HG03139 (cell line): Measurements from ENCODE around the gene CALML5.

ENCODE experiments used
- ATAC-seq: cut with Tn5 transposase; IDR thresholded peaks from one replicate; pipeline ENCODE4 v1.9.1; 2021; ENCODE audit not compliant: unreplicated experiment

The CALML5 gene

DNA sequence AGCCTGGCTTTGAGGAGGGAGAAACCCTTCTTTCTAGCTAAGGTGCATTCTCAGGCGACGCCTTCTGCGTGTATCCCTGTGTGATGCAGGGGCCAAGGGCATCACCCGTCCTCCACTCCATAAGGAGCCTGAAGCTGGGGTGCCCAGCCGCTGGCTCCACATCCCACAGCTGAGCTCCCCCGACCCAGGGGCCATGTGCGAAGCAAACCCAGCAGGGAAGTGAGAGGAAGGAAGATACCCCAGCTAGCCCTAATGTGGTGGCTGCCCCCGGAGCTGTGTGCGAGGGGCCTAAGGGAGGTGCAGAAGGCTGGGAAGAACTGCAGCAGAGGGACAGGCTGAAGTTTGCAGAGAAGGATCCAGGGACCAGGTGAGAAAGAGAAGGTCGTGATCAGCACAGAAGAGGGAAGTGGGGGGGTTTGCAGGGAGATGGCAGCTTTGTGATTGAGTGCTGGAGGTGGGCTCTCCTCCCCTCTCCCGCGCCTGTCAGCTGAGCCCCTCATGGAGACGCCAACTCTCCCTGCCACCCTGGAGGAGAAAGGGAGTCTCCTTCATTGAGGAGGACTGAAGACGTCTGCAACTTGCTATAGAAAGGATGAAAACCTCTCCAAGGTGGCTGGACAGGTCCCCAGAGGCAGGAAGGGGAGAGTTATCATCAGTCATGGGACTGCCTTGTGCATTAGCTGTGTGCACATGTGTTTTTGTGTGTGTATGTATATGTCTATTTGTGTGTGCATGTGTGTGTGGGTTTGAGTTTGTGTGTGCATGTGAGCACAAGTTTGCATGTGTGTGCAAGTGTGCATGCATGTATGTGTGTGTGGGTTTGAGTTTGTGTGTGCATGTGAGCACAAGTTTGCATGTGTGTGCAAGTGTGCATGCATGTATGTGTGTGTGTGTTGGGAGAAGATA is 3.5 kb upstream of the CALML5 start:
- no peak for ATAC-seq

DNA sequence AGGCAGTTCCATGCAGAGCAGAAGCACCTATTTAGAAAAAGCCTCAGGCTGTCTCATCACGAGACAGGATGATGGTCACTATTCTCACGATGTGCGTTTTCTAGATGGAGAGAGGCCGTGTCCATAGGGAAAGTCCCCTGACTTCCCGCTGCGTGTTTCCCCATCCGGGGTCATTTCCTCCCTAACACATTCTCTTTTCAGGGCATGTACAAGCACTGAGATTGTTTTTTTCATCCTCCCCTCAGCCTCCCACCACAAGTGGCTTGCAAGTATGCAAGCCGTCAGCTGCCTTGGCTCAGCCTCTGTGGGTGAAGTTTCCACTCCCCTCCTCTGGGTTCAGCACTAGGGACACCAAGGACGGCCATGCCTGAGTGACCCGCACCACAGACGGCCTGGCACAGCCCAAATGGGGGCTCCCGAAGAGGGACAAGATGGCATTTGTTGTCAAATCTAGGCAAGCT is 2.7 kb upstream of the CALML5 start:
- ATAC-seq: no peak

GRCh38 chr10:5500910-5501309 is 1.5 kb upstream of the CALML5 start:
- ATAC-seq: no peak

- ATAC-seq: no peak
Observed at GRCh38 chr10:5500162-5500670, 846 bp upstream of the CALML5 start.

DNA sequence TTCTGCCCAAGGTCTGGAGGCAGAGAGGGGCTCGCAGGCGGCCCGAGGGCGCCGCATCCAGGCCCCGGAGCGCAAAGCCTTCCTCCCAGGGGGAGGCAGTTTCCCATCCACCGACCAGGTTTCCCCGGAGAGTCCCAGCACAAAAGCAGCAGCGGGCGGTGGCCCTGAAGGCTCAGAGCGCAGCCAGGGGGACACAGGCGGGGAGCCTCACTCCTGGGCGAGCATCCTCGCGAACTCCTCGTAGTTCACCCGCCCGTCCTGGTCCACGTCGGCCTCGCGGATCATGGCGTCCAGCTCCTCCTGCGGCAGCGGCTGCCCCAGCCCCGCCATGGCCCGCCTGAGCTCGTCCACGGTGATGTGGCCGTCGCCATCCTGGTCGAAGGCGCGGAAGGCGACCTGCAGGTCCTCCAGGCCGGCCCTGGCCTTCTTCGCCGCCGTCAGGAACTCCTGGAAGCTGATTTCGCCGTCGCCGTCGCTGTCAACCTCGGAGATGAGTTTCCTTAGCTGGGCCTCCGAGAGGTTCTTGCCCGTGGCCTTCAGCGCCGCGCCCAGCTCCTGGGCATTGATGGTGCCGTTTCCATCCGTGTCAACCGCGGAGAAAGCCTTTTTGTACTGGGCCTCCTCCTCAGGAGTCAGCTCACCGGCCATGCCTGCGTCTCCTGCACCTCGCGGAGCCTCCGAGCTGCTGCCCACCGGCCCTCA is 428 bp downstream of the CALML5 start:
- no peak for ATAC-seq

GRCh38 chr10:5497948-5498730 is 1.2 kb downstream of the CALML5 start:
- ATAC-seq: no peak

- no peak for ATAC-seq
Observed at GRCh38 chr10:5497289-5497688, 2.1 kb downstream of the CALML5 start.

- no peak for ATAC-seq
Observed at GRCh38 chr10:5496261-5497250, 2.8 kb downstream of the CALML5 start.

DNA sequence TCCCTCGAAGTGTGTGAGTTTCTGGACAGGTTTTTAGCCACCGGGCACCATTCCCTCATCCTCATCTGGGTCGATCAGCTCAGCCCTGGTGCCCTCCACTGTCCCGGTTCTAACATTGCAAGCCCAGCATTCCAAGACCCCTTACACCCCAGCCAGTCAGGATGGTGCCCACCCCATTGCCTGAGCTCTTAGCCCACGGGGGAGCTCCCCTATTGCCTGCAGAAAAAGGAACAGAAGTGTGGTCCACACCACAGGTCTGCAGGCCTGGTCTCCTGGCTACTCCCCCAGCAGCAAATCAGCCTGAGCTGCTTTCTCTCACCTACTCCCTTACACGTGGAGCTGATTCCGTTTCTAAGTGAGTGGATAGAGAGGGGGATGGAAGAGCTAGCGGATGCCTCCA is 4.8 kb downstream of the CALML5 start:
- ATAC-seq: no peak

- ATAC-seq: no peak
Observed at GRCh38 chr10:5493691-5494090, 5.7 kb downstream of the CALML5 start.

DNA sequence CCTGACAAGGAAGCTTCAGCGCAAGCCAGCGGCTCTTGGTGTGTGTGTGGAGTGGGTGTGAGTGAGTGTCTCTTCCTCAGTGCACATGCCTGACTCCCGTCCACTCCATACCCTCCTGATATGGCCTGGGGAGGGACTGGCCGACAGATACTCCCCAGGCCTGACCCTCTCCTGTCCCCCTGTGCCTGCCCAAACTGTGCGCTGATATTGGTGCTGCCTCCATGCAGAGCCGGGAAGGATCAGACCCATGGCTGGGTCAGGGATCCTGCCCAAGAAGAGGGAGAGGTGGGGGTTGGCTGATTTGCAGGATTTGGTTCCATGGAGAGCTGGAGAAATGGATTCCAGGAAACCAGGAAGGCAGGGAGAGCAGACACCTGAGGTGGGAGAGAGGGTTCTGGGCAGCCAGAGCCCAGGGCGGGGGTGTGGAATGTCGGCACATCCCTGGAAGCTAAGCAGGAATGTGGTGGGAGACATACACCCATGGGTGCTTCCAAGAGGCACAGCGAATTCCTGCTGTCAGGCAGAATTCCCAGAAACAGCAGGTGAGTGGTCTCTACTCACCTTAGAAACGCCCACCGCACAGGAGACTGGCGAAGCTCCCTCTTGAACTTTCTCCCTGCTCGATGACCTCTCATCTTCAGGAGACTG is 6.3 kb downstream of the CALML5 start:
- no peak for ATAC-seq

- ATAC-seq: no peak
Observed at GRCh38 chr10:5492322-5492855, 7.0 kb downstream of the CALML5 start.

- no peak for ATAC-seq
Observed at GRCh38 chr10:5491477-5491876, 7.9 kb downstream of the CALML5 start.

- no peak for ATAC-seq
Observed at GRCh38 chr10:5490698-5491464, 8.5 kb downstream of the CALML5 start.

DNA sequence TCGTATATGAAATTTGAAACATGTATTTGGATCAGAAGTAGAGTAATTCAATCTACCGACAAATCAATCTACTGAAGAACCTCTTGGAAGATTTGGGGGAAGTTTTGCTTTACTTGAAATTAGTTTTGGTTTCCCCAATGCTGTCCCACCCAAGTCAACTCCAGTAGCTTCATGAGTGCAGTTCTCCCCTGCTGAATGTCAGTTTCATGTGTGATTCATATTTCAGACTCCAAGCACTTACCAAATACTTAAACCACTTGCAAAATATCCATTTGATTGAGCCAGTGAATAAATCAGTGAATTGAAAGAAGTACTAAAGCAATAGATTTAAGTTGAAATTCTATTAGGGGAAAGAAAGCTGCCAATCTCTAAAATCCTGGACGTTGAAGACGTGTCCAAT is 9.3 kb downstream of the CALML5 start:
- no peak for ATAC-seq

GRCh38 chr10:5488272-5489161 is 10.9 kb downstream of the CALML5 start:
- ATAC-seq: no peak

GRCh38 chr10:5486853-5487235 is 12.5 kb downstream of the CALML5 start:
- ATAC-seq: no peak
